22Rv1 (cell line): Measurements from ENCODE around the gene CSF2RB.

ENCODE experiments used
- CTCF ChIP-seq: fragments of 450-650 bp; IDR thresholded peaks from 2 replicates; pipeline ENCODE4 v1.5.1; 2017; ENCODE audit warnings: mild to moderate bottlenecking
- ZFX ChIP-seq: fragments of 450-650 bp; IDR thresholded peaks from 2 replicates; pipeline ENCODE4 v1.6.1; 2017; ENCODE audit warnings: antibody characterized with exemption, borderline replicate concordance

DNA sequence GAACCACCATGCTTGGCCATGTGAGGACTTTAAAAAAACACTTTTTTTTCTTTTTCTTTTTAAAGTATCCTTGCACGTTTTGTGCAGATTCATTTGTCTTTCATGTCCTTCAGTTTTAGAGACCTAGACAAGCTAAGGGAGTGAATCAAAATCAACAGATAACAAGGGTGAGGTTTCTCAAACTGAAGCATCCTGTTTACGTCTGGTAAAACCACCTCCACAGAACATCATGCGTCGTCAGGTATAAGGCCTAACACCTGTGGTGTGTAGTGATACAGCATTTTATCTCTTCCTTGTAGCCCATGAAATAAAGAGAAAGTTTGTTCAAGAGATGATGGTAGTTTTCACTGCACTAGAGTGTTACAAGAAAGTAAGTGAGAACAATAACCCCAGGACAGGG is 26.3 kb upstream of the CSF2RB start:
- TF ChIP-seq CTCF = no peak
- TF ChIP-seq ZFX = no peak
